Renal cortex interstitium (tissue), 11 donors: ENCODE measurements around the gene STK31. TPM values are rescaled to one million over a fixed set of nuclear protein-coding genes. Genes with fewer than 3 reads are reported as not detected.
A peak's percentile ranks its signal among the peaks of the same experiment; 100 is the strongest.
"Not testable (repeated sequence)": the region's sequence is repeated elsewhere in the genome, so short reads cannot be mapped to it uniquely, and the experiment has no call there.

Experiments used
- DNase-seq, 11 donors: peaks; one replicate each; pipeline ENCODE4 v3.0.0-alpha.2; 2013; ENCODE audit warnings: low read depth in 9 of 11, low spot score in 4 of 11; ENCODE audit errors: extremely low read depth in 1 of 11
- polyA plus RNA-seq, 3 donors: library from polyadenylated mRNA; unstranded; fragments of 120-200 nt; gene quantifications; one replicate each; pipeline ENCODE4 v1.2.1, GENCODE V29; 2013; ENCODE audit not compliant: insufficient read length in 3 of 3

Gene STK31
- polyA plus RNA-seq, 3 donors = 0.72 to 1.4 (median 0.81) TPM

- DNase-seq = no peak
These were observed 803 bp upstream of the STK31 start for GRCh38 chr7:23709081-23709750.

GRCh38 chr7:23712368-23713284, 2.6 kb downstream of the STK31 start:
- DNase-seq = peak in 9 of 11 donors; percentile 23 to 54 (median 35)

- DNase-seq = no peak
These were observed 3.5 kb downstream of the STK31 start for GRCh38 chr7:23713285-23714149.

- DNase-seq = no peak
These were observed 4.1 kb downstream of the STK31 start for GRCh38 chr7:23714150-23714464.

- DNase-seq = no peak
These were observed 4.6 kb downstream of the STK31 start for GRCh38 chr7:23714579-23714978.

- DNase-seq = no peak
These were observed 5.1 kb downstream of the STK31 start for GRCh38 chr7:23715099-23715498.

- no peak for DNase-seq
These were observed 7.8 kb downstream of the STK31 start for GRCh38 chr7:23717788-23718187.

GRCh38 chr7:23721456-23721855, 11.4 kb downstream of the STK31 start:
- DNase-seq = no peak

- not testable (repeated sequence) for DNase-seq
These were observed 12.7 kb downstream of the STK31 start for GRCh38 chr7:23722587-23723216.

- DNase-seq = peak in 2 of 11 donors; percentile 1 to 6
These were observed 14.1 kb downstream of the STK31 start for GRCh38 chr7:23724113-23724512.

GRCh38 chr7:23742051-23742450, 32.0 kb downstream of the STK31 start:
- DNase-seq = no peak

GRCh38 chr7:23743226-23743625, 33.2 kb downstream of the STK31 start:
- no peak for DNase-seq

- no peak for DNase-seq
These were observed 36.6 kb downstream of the STK31 start for GRCh38 chr7:23746629-23747028.

GRCh38 chr7:23751852-23752251, 41.8 kb downstream of the STK31 start:
- DNase-seq = no peak

- DNase-seq = not testable (repeated sequence)
These were observed 48.8 kb downstream of the STK31 start for GRCh38 chr7:23758839-23759238.

GRCh38 chr7:23759671-23760391, 49.8 kb downstream of the STK31 start:
- DNase-seq = peak in 9 of 11 donors; percentile 6 to 56 (median 27)

- DNase-seq = no peak
These were observed 55.9 kb downstream of the STK31 start for GRCh38 chr7:23765943-23766342.

GRCh38 chr7:23767514-23767913, 57.5 kb downstream of the STK31 start:
- DNase-seq = no peak
